Measurements from ENCODE around the gene ARSG. TPM values are rescaled to one million over a fixed set of nuclear protein-coding genes. Genes with fewer than 3 reads are reported as not detected.

ARSG gene
- total and polyA plus RNA-seq, 2 of the 4 experiments (the other 2 are of a cell fraction): 2.9 to 3.0 TPM

DNA sequence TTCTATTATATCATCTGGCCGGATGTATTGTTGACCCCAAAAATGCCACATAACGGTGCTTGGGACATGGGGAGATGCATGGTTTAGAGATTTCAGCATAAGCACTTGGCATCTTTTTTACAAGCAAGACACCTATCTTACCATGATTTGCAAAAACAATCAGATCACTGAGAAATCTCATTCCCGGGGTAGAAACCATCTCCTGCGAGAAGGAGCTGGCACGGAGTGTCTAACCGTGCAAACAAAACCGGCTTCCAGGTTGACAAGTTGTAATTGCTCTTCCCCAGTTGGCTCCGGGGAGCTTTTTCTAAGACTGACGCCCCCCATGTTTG, 1.4 kb upstream of the ARSG start:
- Histone ChIP-seq H2AK5ac (ENCODE audit: low read depth, low read length) (no peak overlapping the region), H2BK5ac (ENCODE audit: low read depth, low read length, poor library complexity, severe bottlenecking) (no peak overlapping the region), H3K79me1 (ENCODE audit: low read depth in 1 of 2, low read length in 2 of 2) (no peaks in the 10 kb centered on the region), H2BK20ac (ENCODE audit: low read depth, low read length) (no peak overlapping the region), H3K9me3 (ENCODE audit: control insufficient read depth, insufficient read depth, low read length) (no peaks in the 10 kb centered on the region), H3K27me3 (ENCODE audit: control insufficient read depth, insufficient read depth, low read length) (peaks cover 21% of the 10 kb centered on the region), H3K56ac (ENCODE audit: extremely low read depth, insufficient read depth, low read length) (no peak overlapping the region), H4K91ac (ENCODE audit: insufficient read depth, low read depth, low read length) (no peak overlapping the region), H4K5ac (ENCODE audit: low read depth, low read length) (no peak overlapping the region), H2AFZ (replicated peaks; ENCODE audit: low read length, poor library complexity) (no peak overlapping the region), H2AK9ac (replicated peaks; ENCODE audit: low read depth, low read length, poor library complexity) (no peak overlapping the region), H4K8ac (ENCODE audit: low read depth in 2 of 2, low read length in 2 of 2) (no peak overlapping the region), H3K23ac (ENCODE audit: low read depth, low read length) (no peak overlapping the region), H3K36me3 (ENCODE audit: control insufficient read depth, insufficient read depth, low read length) (no peaks in the 10 kb centered on the region), H3K9ac (ENCODE audit: low read depth, low read length) (no peak overlapping the region), H3K4me1 (ENCODE audit: control insufficient read depth, insufficient read depth, low read length) (peaks cover 3% of the 10 kb centered on the region), H3K18ac (ENCODE audit: low read depth, low read length) (no peak overlapping the region), H3K27ac (ENCODE audit: insufficient read depth, low read length) (no peak overlapping the region), H3K4me2 (ENCODE audit: low read depth, low read length) (no peak overlapping the region), H2BK15ac (ENCODE audit: low read depth, low read length) (no peak overlapping the region), H2BK120ac (ENCODE audit: low read depth, low read length) (no peak overlapping the region), H3K14ac (replicated peaks; ENCODE audit: low read depth, low read length) (no peak overlapping the region), H3K9me1 (ENCODE audit: insufficient read depth, low read length) (no peaks in the 10 kb centered on the region), H3K4me3 (ENCODE audit: insufficient read depth, low read depth, low read length) (no peak overlapping the region), H3K4ac (ENCODE audit: low read depth, low read length) (no peak overlapping the region), H4K20me1 (ENCODE audit: insufficient read depth, low read length) (no peaks in the 10 kb centered on the region; the same call in 1 of the 2 replicates)
- 28% methylated on average over 4 of the region's 9 CpGs; no CpG with 5 or more reads in 1 of the 2 experiments for WGBS, 2 experiments (ENCODE audit: extremely low coverage in 2 of 2, insufficient read length in 1 of 2)
- ATAC-seq (ENCODE audit: low read depth) (no peak), DNase-seq (no peak)
- dilution Hi-C loops (cut with HindIII; ENCODE audit: low sequenced_read_pairs, unreplicated experiment): no loop called here
- no TSS peak for BruUV-seq (replicated peaks)
- ChIA-PET POLR2A (ENCODE audit: unreplicated experiment) (interaction anchor here (1.7 kb wide), 1 partner anchor 109 kb away, joined by 4 read pairs; no protein-coding TSS in a partner anchor), CTCF (interaction anchor here (0.5 kb wide), 1 partner anchor 118 kb away, joined by 3 read pairs; no protein-coding TSS in a partner anchor)
- TF ChIP-seq FOS (IDR thresholded peaks at IDR 0.05; ENCODE audit: low read depth, low read length): no peak
- TF ChIP-seq, protein P1, sequence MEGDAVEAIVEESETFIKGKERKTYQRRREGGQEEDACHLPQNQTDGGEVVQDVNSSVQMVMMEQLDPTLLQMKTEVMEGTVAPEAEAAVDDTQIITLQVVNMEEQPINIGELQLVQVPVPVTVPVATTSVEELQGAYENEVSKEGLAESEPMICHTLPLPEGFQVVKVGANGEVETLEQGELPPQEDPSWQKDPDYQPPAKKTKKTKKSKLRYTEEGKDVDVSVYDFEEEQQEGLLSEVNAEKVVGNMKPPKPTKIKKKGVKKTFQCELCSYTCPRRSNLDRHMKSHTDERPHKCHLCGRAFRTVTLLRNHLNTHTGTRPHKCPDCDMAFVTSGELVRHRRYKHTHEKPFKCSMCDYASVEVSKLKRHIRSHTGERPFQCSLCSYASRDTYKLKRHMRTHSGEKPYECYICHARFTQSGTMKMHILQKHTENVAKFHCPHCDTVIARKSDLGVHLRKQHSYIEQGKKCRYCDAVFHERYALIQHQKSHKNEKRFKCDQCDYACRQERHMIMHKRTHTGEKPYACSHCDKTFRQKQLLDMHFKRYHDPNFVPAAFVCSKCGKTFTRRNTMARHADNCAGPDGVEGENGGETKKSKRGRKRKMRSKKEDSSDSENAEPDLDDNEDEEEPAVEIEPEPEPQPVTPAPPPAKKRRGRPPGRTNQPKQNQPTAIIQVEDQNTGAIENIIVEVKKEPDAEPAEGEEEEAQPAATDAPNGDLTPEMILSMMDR (conservative IDR thresholded peaks at IDR 0.05; ENCODE audit: low read depth, low read length): no peak
- TF ChIP-seq MAFK (IDR thresholded peaks at IDR 0.05; ENCODE audit: low read depth, low read length): no peak
- TF ChIP-seq POLR2A (IDR thresholded peaks at IDR 0.05; ENCODE audit: low read depth, low read length): 0 out of 2 replicates have a peak, but pooled peaks have one; percentile 13
- TF ChIP-seq, protein P2, sequence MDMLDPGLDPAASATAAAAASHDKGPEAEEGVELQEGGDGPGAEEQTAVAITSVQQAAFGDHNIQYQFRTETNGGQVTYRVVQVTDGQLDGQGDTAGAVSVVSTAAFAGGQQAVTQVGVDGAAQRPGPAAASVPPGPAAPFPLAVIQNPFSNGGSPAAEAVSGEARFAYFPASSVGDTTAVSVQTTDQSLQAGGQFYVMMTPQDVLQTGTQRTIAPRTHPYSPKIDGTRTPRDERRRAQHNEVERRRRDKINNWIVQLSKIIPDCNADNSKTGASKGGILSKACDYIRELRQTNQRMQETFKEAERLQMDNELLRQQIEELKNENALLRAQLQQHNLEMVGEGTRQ (IDR thresholded peaks at IDR 0.05; ENCODE audit: low read depth, low read length): no peak
- TF ChIP-seq SMC3 (IDR thresholded peaks at IDR 0.05; ENCODE audit: low read depth, low read length): no peak
- TF ChIP-seq CEBPB (IDR thresholded peaks at IDR 0.05; ENCODE audit: low read depth, low read length): no peak
- no peak for TF ChIP-seq NFE2L2 (IDR thresholded peaks at IDR 0.05; ENCODE audit: low read depth, low read length)
- no peak for TF ChIP-seq BHLHE40 (IDR thresholded peaks at IDR 0.05; ENCODE audit: low read depth, low read length)
- intact Hi-C loops (cut with micrococcal nuclease): loop anchor here (5.0 kb wide), 1 partner anchor 92 kb away; no protein-coding TSS in a partner anchor
- in situ Hi-C loops (cut with MboI; ENCODE audit: low sequenced_read_pairs): no loop called here

All from IMR-90 (cell line).